ENCODE results near the gene OR10G3.
"Not testable (repeated sequence)": the region's sequence is repeated elsewhere in the genome, so short reads cannot be mapped to it uniquely, and the experiment has no call there.

The OR10G3 gene, protein sequence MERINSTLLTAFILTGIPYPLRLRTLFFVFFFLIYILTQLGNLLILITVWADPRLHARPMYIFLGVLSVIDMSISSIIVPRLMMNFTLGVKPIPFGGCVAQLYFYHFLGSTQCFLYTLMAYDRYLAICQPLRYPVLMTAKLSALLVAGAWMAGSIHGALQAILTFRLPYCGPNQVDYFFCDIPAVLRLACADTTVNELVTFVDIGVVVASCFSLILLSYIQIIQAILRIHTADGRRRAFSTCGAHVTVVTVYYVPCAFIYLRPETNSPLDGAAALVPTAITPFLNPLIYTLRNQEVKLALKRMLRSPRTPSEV

DNA sequence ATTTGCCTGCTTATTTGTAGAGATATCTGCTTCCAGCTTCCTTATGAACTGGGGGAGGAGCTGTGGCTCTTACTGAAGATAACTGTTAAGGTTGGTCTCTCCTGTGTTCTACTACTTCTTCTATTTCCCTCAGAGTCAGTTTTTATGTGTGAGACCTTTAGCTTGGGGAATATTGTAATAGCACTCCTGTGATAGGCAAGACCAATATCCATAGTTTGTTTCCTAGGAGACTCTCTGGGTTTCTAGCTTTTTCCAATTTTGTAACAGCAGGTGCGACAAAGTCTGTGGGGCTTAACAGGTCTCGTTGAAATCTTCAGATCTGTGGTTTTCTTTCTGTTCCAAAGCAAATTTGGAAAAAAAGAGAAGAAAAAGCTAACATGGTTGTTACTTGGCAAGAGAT lies at the start of gene OR10G3:
TSS of gene OR10G3 (minus strand) at position 101 of the 400 bp plus-strand sequence. CDS start 9,332 bp downstream, outside the sequence.
- no peak for DNase-seq

DNA sequence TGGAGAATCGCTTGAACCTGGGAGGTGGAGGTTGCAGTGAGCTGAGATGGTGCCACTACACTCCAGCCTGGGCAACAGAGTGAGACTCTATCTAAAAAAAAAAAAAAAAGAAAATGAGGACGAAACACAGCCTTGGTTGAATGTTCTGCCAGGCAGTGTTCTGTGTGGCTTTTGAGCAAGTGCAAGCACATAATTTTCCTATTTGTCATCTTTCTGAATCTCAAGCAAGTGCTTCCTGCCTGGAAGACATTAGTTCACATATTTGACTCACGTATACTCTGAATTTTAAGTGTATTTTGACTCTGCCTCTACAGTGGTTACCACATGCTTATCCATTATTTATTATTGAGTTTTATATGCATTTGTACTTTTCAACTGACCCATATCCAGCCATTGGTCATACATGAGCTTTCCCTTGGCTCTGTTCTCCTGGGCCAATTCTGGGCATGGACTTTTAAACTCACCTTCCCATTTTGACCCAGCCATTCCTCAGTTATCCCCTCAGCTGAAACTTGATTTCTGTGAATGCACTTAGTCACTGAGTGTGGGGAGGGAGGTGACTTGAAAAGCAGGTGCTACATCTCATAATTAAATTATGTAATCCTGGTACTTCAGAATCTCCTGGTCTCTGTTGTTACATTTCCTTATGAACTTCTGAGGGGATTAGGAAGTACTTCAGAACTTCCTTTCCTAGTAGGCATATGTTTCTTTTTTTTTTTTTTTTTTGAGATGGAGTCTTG lies 46.8 kb upstream of the OR10G3 start:
- no peak for DNase-seq

DNA sequence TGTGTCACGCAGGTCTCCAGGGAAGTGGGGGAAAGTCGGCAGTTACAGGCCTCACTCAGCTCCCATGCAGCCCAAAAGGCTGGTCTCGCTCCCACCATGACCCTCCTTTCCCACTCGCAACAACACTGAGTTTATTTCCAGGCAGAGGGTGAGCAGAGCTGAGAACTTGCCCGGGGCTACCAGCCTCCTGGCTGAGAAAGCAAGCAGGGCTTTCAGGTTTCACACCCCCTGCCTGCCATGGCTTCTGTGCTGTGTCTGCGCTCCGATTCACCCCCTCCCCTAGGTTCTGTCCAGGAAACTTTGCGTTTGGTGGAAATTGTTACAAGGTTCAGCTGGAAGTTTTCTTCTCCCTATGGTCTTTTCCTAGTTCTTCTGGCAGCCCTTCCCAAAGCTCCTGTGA lies 37.7 kb upstream of the OR10G3 start:
- DNase-seq = no peak

DNA sequence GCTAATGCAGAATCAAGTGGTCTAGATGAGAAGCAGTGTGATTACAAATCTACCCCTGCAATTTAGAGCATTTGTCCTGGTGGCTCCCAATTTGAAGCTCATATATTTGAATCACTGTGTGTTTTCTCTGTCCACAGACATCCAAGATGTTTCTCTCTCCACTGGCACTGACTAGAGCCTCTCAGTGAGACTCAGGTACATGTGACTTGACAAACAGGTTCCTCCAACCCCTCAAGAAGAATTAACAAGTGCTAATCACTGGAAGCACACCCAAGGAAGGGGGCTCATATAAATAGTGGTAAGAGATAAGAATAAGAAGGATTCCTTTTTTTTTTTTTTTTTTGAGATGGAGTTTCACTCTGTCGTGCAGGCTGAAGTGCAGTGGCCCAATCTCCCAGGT lies 34.4 kb upstream of the OR10G3 start:
- DNase-seq = no peak

DNA sequence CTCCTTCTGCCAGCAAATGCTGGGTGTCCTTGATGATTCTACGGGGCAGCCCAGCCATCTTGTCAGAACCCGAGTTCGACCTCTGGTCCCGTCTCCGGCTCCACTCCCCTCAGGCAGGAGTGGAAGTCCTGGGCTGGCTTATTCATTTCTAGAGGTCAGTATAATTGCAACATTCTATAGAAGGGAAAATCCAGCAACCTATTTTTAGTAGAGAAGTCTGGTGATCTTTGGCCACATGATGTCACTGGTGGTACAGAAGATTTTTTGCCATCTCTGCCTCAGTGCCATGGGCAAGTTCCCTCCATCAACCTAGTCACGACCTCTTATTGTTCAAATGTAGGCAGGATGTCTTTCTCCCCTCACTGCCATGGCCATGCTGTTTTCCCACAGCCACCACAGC lies 32.4 kb upstream of the OR10G3 start:
- DNase-seq = no peak

DNA sequence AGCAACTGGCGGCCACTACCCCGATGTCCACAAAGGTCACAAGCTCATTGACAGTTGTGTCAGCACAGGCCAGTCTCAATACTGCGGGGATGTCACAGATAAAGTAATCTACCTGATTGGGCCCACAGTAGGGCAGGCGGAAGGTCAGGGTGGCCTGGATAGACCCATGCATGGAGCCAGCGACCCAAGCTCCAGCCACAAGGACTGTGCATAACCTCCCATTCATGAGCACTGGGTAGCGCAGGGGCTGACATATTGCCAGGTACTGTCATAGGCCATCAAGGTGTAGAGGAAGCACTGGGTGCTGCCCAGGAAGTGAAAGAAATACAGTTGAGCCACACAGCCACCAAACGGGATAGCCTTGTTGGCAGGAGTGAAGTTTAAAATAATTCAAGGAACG lies 22.3 kb upstream of the OR10G3 start:
- DNase-seq = not testable (repeated sequence)

DNA sequence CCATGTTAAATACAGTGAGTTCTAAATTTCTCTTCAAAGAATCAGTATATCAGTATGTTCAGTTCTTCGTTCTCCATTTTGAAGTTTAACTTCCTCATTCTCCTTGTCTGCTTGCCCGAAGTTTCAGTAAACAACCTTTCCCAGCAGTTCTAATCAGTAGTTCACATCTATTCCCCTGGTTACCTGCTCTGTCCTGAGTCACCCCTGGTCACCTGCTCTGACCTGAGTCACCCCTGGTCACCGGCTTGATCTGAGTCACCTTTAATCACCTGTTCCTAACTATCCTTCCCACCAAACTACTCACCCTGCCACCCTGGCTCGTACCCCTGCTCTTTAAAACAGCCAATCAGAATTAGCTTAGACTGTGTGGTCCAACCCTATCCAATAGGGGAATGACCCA lies 9.4 kb upstream of the OR10G3 start:
- no peak for DNase-seq

DNA sequence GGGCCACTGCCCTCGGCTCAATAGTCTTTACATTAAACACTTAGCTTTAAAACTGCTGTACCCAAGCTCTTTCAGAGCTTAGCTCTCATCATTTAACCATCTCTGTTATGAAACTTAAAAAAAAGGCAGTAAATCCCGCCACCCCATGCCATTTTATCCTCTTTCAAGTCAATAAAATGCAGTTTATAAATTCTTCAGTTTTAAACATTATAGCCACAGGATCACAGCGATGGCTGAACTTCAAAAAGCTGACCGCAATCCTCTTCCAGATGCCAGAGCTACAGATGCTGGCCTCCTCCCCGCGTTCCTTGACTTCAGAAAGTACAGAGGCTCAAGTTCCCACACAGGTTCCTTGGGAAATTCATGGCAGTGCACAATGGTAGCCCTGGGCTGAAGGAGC lies 4.2 kb downstream of the OR10G3 start:
- no peak for DNase-seq

DNA sequence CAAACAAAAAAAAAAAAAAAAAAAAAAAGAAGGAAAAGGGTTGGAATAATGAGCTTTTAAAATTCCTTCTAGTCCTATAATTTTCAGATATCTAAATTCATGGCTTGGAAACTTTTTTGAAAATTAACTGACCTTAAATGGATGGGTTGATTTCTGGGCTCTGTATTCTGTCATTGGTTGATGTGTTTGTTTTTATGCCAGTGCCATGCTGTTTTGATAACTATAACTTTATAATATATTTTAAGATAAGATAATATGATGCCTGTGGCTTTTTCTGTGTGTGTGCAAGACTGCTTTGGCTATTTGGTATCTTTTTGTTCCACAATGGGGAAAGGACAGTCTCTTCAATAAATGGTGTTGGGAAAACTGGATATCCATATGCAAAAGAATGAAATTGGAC lies 7.3 kb downstream of the OR10G3 start:
- DNase-seq = no peak

DNA sequence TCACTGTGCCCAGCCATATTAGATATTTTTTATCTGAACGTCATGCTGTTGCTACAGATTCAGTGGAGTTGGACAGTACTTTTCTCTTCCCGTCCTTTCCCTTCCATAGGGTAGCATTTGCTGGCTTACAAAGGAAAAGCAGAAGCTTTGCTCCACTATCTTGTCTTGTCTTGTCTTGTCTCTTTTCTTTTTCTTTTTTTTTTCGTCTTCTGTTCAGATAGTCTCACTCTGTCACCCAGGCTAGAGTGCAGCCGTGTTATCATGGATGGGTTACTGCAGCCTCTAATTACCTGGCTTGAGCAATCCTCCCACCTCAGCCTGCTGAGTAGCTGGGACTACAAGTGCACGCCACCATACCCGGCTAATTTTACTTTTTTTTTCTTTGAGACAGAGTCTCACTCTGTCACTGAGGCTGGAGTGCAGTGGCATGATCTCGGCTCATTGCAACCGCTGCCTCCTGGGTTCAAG lies 21.1 kb downstream of the OR10G3 start:
- DNase-seq = no peak

DNA sequence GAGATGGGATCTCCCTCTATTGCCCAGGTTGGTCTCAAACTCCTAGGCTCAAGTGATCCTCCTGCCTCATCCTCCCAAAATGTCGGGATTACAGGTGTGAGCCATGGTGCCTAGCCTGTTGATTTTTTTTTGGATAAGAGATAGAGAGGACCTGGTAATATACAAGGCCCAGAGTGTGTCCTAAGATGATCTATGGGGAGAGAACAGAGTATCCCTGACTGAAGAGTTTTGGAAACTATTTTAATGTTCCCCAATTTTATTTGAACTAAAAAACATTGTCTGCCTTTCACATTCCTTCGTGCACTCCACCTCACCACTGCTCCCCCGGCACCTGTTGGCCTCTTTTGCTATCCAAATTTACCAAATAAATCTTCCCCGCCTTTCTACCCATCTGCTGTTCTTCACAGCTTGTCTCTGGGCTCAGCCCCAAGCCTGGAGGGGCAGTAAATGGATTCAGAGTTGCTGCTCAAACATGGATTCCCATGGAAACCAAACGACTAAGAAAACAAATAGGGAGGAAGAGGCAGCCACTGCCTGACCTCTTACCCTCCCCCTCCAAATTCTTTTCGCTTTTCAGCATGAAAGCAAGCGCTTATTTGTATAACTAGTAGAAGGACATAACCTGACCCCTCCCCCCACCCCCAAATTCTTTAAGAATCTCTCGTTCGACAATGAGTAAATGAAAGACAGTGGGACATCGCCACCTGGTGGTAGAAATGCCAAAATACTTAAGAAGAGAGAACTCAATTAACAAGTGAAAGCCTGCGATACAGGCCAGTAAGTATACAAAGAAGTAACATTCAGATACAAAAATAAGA lies 22.6 kb downstream of the OR10G3 start:
- peak; percentile 72 to 81 for DNase-seq

DNA sequence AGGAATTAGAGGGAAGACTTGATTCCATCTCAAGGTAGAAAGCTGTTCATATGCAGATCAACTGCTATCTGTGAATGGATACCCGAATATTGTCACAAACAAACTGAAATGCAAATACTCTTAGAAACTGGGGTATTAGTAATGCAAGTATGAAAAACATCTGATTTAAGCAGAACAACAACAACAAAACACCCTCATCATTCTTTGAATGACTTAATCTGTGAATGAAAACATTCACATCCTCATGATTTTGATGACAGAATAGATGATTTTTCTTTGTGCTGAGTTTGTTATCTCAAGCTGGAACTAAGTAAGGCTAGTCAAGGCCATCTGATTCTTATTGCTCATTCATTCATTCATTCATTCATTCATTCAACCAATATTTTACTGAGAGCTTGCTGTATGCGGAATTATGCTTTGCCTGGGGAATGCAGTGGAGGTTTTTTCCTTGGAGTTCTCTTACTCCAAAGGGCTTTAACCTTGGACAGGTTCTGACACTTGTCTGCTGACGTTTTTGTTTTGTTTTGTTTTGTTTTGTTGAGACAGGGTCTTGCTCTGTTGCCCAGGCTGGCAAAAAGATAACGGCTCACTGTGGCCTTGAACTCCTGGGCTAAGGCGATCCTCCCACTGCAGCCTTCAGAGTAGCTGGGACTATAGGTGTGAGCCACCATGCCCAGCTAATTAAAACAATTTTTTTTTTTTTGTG lies 23.3 kb downstream of the OR10G3 start:
- DNase-seq = no peak

DNA sequence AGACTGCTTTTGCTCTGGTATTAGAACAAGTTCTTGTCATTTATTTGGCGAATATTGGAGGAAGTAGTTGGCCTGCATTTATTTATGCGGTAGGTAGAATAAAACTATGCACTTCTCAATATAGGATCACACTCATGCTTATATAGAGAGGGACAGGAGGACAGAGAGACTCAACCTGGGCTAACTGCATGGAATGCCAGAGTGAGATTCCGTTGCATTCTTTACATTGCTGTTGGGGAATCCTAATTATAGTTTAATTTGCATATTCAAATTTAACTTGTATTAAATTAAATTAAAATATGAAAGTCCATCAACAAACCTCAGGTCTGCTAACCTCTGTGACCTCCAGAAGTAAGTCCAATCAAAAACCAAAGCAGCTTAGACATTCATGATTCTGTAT lies 26.6 kb downstream of the OR10G3 start:
- DNase-seq = no peak

DNA sequence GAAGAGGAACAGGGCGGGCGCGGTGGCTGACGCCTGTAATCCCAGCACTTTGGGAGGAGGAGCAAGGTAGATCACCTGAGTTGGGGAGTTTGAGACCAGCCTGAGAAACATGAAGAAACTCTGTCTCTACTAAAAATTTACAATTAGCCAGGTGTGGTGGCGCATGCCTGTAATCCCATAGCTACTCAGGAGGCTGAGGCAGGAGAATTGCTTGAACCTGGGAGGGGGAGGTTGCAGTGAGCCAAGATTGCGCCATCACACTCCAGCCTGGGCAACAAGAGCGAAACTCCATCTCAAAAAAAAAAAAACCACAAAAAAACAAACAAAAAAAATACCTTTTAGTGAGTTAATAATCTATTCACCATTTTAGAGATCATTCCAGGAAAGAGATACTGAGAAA lies 35.3 kb downstream of the OR10G3 start:
- DNase-seq = not testable (repeated sequence)

DNA sequence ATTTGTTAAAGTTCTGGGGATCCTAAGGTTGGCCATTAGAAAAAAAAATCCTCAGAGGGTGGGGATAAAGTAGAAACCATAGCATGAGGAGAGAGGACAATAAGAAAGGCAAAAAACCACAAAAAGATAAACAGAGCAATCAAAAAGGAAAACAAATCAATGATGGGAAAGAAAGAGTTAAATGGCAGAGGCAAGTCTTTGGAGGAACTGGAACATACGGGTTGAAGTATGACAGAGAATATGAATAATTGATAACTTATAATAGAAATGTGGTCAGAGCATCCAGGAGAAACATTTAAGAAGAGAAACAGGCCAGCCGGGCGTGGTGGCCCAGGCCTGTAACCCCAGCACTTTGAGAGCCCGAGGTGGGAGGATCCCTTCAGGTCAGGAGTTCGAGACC lies 35.9 kb downstream of the OR10G3 start:
- no peak for DNase-seq

DNA sequence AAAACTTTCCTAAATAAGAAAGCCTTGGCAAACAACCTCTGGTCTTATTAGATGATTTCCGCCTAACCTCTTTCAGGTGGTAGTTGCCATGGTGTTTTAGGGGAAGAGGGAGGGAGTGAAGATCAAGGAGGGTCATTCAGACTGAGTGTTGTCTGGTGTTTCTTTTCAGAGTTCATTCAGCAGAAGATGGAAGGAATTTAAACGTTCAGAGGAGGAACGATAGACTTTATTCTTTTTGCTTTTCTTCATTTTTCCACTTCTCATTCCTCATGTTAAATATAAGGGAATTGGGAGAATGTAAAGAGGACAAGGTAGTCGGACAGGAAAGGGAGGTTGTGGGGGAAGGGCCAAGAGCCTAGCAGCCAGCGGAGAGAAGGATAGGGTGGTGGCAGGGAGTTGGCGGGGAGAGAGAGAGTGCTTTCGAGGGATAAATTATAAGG lies 36.3 kb downstream of the OR10G3 start:
- DNase-seq = no peak

DNA sequence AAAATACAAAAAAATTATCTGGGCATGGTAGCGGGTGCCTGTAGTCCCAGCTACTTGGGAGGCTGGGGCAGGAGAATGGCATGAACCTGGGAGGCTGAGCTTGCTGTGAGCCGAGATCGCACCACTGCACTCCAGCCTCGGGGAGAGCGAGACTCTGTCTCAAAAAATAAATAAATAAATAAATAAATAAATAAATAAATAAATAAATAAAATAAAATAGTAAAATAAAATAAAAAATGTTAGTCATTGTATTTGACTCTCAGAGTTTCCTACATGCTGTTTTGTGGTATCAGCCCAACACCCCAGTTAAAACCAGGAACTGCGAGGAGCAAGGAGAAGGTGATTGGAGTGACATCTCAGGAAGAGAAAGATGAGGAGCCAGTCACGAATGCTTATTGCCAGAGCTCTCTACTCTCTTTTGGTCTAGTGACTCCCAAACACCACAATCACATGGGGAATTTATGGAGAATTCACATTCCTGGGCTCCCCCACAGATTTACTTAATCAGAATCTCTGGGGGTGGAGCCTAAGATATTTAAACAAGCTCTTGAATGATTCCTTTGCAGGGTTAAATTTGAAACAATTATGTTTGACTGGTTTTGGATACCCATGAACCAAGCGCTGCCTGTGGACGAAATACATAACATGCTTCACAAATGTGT lies 38.3 kb downstream of the OR10G3 start:
- DNase-seq = no peak

DNA sequence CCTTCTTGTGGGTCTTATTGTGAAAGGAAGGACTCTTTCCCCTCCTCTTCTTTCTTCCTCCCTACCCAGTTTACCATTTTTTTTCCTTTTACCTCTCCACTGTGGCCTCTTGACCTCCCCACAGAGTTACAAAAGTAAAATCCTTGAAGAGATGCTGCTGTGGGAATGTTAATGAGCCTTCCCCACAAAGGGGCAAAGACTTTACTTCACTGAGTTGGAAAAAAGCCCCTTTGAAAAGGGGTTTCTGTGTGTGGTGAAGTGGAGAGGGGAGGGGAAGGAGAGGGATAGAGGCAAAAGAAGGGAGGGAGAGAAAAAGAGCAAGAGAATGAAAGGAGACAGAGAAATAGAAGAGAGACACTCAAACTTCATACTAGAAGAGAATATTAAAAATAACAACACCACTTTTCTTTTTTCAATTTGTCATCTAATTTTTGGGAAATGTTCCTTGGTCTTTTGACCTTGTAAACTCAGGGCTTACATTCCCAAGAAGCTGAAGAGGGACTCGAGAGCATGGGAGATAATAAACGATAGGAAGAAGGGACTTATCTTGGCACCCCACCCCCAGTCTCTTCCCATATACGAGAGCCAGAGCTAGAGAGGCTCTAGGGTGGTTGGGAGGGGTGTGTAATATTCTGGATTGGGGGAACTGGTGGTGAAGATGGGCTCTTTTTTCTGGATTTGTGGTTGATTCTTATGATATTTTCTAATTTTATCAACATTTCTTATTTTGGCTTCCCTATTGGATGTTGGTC lies 40.5 kb downstream of the OR10G3 start:
- DNase-seq = no peak

DNA sequence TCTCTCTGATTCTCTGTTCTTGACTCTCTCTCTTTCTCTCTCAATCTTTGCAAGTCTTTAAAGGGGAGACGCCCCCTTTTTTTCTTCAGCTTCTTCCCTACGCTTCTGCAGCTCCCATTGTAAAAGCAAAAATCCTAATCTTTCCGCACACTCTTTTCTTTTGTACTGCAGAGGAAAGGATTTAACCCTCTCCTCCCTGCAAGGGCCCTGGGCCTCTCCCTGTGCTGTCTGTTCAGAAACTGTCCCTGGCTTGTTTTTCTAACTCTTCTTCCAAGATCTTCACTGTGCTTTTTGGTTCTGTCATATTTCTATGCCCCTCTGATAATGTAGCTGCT lies 42.8 kb downstream of the OR10G3 start:
- no peak for DNase-seq

DNA sequence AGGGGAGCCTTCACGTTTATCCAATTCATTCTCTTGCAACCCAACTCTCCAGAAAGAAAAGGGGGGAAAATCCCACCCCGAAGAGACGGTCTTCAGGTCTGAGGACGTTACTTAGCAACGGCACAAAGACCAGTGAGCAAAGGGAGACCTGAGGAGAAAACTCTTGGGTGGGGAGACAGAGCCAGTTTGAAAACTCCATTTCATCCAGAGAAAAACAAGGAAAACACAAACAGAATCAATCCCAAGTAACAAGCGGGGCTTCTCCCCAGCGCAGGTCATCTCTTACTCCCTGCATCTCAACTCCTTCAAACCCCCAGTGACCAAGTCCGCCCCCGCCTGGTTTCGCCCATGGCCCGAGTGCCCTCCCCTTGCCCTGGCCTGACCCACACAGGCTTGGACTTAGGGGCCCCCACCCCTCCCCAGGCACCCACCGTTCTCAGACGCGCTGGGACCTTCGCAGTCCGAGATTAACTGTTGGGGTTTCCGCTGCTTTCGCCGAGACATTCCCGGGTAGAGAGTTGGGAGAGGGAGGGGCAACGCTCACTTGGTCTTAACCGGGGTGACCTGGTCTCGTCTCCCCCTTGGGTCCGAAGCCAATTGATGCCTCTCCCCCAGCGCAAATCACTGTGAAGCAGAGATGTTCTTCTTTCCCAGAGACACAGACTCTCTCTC lies 43.3 kb downstream of the OR10G3 start:
- no peak for DNase-seq

All from activated CD4-positive, alpha-beta T cell treated with anti-CD3 and anti-CD28 coated beads, Interleukin-2, amount 50 U/mL, for 48 hours (primary cell).